Stimulated activated CD4-positive, alpha-beta T cell treated with anti-CD3 and anti-CD28 coated beads, Interleukin-15, amount 100 ng/mL, for 48 hours (primary cell): ENCODE data around the gene GALNT16.
A peak's percentile ranks its signal among the peaks of the same experiment; 100 is the strongest.
"Not testable (repeated sequence)": the region's sequence is repeated elsewhere in the genome, so short reads cannot be mapped to it uniquely, and the experiment has no call there.

Source experiments
- DNase-seq, 2 donors: peaks; one replicate each; pipeline ENCODE4 v3.0.0-alpha.2; 2020; ENCODE audit warnings: low read depth in 2 of 2

Gene GALNT16

DNA sequence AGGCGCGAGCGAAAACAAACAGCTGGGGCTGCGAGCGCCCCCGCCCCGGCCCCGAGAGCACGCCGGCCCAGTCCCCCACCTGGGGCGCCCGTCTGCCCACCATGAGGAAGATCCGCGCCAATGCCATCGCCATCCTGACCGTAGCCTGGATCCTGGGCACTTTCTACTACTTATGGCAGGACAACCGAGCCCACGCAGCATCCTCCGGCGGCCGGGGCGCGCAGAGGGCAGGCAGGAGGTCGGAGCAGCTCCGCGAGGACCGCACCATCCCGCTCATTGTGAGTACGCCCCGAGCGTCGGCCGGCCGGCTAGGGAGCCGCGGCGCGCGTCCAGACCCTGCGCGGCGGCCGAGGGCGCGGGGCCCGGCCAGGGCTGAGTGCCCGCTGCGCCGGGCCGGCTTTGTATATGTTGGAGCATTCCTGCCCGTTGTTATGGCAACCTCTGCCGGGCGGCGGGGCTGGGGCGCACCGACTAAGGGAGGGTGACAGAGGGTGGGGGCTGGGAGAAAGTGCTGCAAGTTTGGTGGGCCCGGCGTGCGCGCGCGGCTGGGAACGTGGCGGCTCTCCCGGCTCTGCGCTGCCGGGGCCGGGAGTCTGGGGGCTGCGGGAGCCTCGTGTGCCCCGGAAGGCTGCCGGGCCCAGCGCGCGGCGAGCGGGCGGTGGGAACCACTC, 367 bp downstream of the GALNT16 start:
- DNase-seq: no peak

DNA sequence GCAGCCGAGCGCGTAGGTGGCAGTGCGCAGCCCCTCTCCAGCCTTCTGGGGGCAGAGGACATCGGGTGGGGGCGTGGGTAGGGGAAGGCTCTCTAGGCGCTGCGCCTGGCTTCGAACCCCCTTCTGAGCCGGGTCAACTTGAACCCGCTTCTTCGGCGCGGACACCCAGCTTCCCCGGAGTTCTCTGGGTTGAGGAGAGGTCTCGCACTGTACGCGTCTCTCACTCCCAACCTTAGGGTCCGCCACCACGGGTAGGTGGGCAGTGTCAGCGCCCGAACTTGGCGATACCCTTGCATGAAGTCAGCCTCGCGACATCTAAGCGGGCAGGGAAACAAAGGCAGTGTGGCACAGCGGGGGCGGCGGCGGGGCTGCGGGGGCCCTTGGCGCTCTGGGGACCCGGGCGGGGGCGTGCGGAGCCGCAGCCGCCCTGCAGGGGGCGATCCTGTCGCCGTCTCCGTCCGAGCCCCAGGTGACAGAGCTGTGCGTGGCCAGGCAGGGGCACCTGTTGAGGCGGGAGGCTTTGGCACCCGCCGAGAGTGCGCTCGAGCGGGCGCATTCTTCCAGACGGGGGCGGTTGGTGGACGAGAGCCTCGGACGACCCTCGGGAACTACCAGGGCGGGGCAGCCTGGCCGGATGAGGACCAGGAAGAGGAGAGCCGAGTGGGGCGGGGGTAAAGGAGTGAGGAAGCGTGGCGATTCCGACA, 1.1 kb downstream of the GALNT16 start:
- peak in 1 of 2 donors; percentile 38 for DNase-seq

DNA sequence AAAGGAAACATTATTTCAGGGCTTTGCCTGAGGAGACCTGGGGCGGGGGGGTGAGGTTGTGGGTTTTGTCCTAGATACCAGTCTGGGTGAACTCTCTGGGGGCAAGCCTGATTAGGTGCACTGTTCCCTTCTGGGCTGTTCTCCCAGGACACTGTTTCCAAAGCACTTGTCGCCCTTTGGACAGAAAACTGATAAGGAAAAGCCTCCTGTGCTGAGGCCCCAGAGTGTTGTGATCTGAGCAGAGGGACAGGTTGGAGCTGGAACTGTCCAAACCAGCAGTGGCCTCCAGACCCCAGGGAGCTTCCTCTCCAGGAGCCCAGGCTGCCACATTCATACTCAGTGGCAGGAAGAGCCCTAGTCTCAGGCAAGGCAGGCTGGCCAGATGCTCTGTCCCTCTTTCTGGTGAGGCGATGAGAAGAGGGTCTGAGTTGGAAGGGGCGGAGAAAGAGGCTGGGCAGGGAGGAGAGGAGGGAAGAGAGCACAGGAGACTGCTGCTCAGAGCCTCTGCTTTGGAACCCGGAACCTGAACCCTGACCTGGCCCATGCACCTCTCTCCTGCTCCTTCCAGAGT, 1.9 kb downstream of the GALNT16 start:
- DNase-seq: no peak

DNA sequence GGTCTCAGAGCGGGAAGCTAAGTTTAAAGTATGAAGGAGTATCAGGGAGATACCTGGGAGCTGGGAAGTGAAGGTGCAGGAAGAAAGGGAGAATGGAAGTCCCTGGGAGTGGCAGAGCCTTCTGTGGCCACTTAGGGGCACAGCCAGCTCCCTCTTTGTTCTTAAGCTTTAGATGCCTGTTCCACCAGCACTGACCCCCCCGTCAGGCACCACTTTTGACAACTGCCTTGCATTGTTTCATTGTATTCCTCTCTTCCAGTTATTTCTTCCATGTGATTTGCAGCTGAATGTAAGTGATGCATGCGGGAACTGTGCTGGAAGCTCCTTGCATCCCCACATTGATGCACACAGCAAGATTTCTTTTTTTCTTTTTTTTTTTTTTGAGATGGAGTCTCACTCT, 2.6 kb downstream of the GALNT16 start:
- DNase-seq: no peak

DNA sequence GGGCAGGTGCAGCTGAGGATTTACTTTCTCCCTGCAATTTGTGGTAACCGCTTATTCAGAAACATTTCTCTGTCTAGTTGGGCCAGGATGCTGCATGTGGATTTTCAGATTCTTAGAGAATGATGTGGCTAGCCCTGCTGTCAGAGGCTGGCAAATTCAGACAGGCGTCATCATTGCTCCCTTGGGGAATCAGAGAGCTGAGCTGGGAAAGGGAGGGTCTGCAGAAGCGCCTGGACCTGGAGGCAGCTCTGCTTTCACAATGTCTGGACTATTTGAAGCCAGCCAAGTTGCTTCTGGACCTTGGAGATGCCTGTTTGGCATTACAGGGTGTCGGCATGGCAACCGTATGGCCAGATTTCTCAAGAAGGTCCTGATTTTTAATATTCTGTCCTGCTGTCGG, 3.4 kb downstream of the GALNT16 start:
- no peak for DNase-seq

DNA sequence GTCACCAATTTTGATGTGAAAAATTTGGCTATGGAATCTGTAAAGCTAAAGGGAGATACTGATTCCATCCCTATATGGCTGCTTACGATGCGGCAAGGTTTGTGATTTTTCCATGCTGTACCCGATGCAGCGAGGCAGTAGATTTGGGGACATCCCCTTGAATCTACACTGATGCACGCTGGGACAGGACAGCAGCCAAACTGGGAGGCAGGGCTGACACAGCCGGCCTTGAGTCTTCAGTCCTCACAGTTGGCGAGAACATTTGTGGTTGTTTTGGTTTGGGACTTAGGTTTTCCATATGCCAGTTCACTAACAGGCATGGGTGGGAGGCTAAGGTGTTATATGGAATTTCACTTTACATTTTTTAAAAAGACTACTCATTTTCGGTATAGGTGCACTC, 3.8 kb downstream of the GALNT16 start:
- DNase-seq: no peak

DNA sequence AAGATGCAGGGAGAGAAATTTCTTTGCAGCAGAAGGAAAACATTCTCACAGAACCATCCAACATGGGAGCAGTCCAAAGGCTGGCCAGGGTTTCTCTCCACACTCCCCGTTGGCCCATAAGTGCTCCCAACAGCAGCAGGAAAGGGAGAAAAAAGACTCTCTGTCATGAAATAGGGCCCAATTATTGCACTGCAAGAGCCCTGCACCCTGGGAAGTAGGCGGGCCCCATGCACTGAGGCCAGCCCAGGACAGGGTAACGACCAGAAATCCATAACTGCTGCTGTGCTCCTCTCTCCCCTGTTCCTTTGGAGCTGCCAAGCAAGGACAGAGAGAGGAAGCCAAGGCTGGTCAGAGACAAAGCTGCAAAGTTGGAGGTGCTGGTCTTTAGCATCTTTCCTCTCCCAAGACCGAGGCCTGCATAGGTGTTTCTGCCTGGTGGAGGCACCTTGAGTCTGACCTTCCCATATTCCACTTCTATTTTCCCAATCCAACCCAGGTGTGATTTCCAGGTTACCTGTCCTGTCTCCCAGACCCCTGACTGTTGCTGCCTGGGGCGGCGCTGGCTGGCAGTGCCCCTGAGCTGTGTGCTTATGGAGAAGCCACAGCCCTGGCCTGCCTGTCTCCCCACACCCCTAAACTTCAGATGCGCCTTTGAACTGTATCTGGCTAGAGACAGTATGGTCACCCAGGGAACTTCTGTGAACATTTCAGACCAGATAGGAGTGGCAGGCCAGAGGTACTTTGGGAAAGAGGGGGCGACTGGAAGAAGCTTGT, 6.8 kb downstream of the GALNT16 start:
- no peak for DNase-seq

DNA sequence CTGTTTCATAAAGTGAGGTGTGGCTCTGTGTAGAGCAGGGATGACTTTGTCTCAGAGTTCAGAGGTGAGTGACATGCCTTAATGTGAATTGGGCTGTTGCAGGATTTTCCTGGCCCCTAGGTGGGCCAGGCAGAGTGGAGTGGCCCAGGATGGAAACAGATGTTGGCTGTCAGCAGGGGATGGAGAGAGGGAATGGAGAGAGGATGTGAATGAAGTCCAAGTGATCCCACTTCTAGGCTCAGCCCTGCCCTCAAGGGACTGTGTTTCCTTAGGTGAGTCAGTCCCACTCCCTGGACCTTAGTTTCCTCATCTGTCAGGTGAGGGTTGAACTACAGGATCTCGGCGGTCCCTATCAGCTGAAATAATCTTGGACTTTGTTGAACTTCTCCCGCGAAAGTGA, 7.5 kb downstream of the GALNT16 start:
- no peak for DNase-seq

DNA sequence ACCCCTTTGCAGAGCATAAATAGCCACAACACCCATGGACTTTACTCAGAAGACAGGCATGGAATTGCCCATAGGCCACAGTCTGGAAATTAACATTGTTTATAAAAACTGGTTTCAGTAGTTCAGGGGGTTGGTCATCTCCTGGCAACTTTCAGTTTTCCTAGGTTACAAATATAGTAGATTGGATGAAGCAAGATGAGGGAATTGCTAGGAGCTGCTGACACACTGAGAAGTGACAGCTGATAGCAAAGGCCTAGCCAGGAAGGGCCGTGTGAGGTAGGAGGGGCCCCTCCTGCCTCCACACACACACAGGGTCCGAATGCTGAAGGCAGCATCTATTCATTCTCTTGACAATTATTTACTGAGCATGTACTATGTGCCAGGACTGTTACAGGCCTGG, 8.3 kb downstream of the GALNT16 start:
- no peak for DNase-seq

DNA sequence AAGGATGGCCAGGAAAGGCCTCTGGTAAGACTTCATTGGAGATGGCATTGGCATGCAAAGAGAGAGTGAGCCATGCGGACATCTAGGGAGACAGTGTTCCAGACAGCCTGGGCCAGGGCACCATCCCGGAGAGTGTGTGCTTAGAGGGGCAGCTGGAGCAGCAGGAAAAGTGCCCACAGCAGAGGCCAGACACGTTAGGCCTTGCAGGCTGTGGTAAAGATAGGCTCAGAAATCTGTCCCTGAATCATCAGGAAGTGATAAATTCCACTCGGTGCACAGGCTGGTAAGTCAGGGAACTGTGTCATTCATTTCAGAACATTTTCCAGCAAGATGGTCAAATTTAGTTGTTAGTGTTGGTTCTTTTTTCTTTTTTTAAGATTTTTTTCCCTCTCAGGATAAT, 8.8 kb downstream of the GALNT16 start:
- DNase-seq: no peak

DNA sequence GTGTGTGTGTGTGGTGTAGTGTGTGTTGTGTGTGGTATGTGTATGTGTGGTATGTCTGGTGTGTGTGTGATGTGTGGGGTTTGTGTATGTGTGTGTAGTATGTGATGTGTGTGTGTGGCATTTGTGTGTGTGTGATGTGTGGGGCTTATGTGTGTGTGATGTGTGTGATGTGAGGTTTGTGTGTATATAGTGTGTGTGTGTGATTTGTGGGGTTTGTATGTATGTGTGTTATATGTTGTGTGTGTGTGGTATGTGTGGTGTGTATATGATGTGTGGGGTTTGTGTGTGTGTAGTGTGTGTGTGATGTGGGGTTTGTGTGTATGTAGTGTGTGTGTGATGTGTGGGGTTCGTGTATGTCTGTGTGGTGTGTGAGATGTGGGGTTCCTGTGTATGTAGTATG, 9.4 kb downstream of the GALNT16 start:
- DNase-seq: no peak

DNA sequence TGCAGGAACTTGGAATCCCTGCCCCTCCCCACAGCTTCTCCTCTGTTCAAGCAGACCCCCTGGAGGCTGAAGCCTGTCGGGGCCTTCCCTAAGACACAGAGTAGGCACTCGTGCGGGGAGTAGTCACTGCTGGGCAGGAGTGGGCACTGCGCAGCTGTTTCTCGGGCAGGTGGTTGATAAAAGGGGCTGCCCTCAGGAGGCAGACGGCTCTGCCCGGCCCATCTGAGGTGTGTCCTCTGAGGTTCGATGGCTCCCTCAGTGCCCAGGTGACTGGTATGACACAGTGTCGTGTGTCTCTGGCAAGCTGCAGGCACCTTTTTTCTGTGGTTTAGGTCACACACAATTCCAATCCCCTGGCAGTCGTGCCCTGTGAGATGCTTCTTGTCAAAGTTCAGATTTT, 10.1 kb downstream of the GALNT16 start:
- DNase-seq: no peak

DNA sequence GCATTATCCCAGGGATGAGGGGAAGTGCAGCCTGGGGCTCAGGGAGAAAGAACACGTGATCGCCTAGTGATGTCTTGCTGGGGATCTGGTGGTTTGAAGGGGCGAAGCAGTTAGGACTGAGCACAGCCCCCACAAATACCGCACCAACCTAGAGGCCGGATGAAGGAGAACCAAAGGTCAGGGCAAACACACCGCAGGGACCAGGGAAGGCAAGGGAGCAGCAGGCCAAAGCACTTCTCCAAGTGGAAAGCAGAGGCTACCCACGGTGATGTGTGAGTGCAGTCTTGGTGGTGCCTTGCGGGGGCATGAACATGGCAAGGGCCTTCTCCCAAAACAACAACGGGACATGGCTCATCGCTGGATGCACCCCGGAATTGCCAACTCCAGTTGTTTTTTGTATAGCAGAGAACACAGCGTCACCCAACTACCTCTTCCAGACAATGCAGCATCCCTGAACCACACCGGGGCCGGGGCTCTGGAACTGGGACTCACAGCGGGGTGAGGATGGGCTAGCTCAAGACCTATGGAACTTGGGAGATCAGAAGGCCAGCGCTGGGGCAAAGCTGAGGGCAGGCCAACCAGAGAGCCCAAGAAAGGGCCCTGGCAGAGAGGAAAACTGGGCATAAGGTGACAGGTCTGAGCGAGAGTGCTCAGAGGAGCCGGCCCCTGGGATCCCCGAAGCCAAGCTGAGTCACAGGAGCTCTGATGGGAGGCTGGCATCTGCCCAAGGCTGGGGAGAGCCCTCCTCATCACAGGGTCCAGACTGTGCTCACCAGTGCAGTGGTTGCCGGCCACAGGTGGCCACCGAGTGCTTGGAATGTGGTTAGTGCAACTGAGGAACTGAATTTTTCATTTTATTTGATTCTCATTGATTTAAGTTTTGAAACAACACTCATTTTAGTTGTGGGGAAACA, 11.1 kb downstream of the GALNT16 start:
- no peak for DNase-seq

DNA sequence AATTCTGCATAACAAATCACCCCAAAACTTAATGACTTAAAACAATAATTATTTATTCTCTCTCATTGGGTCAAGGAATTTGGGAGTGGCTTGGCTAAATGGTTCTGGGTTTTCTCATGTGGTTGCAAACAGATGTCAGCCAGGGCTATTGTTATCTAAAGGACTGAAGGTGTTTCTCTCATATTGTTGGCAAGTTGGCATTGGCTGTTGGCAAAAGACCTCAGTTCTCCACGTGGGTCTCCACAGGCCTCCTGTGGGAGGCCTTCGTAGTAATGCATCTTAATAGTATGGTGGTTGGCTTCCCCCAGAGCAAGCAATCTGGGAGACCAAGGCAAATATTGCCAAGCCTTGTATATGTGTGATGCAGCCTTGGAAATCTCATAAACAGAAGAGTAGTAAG, 14.4 kb downstream of the GALNT16 start:
- no peak for DNase-seq

DNA sequence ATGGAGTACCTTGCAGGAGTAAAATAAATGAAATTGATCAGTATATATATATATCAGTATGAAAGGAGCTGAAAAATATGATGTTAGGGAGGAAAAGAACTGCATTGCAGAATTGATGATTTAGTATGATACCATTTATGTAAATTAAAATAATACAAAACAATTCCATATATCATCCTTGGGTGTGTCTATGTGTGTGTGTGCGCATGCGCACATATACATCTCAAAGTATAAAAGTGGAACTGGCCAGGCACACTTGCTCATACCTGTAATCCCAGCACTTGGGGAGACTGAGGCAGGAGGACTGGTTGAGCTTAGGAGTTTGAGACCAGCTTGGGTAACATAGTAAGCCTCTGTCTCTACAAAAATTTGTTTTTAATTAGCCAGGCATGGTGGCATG, 15.4 kb downstream of the GALNT16 start:
- no peak for DNase-seq

DNA sequence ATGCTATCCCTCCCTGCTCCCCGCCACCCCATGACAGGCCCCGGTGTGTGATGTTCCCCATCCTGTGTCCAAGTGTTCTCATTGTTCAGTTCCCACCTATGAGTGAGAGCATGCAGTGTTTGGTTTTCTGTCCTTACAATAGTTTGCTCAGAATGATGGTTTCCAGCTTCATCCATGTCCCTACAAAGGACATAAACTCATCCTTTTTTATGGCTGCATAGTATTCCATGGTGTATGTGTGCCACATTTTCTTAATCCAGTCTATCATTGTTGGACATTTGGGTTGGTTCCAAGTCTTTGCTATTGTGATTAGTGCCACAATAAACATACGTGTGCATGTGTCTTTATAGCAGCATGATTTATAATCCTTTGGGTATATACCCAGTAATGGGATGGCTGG, 17.4 kb downstream of the GALNT16 start:
- DNase-seq: not testable (repeated sequence)

DNA sequence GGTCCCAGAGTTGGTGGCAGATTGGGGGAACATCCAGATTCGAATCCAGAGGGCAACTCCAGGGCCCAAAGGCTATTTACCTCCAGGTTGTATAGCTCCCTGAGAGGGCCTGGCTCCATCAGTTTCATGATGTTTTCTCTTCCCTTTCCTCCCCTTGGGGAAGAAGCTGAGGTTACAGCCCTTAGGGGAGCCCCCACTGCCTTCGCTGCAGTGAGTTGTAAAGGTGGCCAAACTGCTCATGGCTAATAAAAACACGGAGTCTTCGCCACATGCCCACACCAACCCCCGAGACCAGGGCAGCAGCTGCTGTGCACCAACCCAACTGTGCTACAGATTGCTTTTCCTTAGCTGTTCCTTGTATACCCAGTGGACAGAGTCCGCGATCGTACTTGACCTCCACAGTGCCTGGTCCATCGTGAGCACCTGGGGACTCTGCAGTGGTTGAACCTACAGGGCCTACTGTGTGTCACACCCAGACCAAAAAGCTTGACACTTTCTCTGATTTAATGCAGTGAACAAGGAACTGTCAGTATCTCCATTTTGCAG, 20.9 kb downstream of the GALNT16 start:
- no peak for DNase-seq

DNA sequence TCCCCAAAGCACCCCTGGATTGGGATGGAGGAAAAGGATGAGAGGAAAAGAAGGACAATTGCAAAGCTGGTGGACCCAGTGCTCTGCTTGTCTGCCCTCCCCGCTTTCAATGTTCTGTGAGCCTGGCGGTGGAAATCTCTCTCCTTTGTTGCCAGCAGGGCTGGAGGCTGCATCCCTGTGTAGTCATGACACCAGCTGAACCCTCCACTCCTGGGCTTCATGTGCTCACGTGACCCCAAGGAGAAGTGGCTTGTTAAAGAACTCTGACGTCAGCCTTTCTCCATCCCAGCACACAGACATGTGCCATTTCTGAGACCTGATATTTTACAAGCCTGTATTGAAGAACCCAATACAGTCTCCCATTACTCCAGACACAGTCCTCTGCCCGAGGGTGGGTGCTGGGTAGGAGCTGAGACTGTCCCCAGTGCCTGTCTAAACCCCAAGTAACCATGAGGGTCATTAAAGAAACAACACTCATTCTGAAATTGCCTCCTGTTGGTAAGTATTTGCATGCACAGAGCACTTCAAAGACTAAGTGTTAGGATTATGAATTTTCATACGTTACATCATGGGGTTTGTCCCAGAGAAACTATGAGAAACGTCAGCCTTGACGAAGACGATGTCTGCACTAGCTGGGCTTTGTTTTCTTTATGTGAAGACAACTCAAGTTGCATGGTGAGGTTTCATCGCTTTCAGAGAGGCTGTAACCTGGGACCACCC, 21.7 kb downstream of the GALNT16 start:
- no peak for DNase-seq

DNA sequence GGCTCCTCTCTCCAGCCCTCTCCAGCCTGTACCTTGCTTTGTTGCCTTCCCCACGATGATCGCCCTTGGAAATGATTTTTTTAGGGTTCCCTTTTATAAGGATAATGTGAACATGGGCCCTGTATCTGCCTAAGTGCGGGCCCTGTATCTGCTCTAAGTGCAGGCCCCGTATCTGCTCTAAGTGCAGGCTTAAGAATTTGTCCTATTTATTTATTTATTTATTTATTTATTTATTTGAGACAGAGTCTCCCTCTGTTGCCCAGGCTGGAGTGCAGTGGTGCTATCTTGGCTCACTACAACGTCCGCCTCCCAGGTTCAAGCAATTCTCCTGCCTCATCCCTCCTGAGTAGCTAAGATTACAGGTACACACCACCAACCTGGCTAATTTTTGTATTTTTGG, 22.5 kb downstream of the GALNT16 start:
- no peak for DNase-seq

DNA sequence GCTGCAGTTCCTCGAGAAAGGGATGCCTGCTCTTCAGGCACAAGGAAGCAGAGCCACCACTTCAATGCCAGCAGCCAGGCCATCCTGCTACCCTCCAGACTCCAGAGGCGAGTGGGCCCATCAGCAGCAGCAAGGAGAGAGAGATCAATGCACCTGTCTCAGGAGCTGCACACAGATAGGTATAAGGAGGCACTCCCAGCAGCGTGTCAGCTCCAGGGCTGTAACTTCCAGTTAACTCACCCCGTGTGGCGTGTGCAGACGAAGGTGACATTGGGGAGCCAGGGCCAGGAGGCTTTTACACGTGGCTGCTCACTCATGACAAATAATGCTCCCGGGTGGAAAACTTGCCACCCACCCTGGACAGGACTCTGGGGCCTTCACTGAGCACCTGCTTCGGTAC, 24.2 kb downstream of the GALNT16 start:
- DNase-seq: no peak
